ENCODE data around the gene KRTAP5-3. TPM values are rescaled to one million over a fixed set of nuclear protein-coding genes. Genes with fewer than 3 reads are reported as not detected.

The KRTAP5-3 gene
- total and polyA plus RNA-seq, 2 of the 13 experiments (the other 11 are each of a cell fraction or from before 2014, with no cell fraction given): not detected

DNA sequence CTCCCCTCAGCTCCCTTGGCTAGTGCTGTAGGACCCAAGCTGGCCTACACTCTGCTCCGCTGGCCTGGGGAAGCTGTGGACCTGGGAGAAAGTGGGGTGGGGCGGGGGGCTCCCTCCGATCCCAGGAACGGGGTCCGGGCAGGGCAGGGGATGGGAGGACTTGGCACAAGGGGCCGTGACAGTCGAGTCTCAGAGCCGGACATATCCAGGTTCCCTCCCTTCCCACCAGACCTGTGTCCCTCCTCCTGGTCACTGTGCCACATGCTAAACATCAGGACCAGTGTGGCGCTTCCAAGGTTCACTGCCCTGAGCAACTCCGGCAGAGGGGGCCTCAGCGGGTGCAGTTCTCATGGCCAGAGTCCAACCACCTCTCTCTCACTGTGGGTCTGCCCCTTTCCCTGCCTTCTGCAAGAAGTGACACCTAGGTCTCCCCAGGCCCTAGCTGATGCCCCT lies 38.2 kb downstream of the KRTAP5-3 start (continued):
- TF ChIP-seq ZNF777 (CRISPR knock-in tag; IDR thresholded peaks at IDR 0.05) (0 out of 2 replicates have a peak, but pooled peaks have one; percentile 42), THAP11 (CRISPR knock-in tag; IDR thresholded peaks at IDR 0.05) (0 out of 2 replicates have a peak, but pooled peaks have one; percentile 28), AKAP8 (CRISPR knock-in tag; IDR thresholded peaks at IDR 0.05) (0 out of 2 replicates have a peak, but pooled peaks have one; percentile 31)
- TF ChIP-seq, protein P1, sequence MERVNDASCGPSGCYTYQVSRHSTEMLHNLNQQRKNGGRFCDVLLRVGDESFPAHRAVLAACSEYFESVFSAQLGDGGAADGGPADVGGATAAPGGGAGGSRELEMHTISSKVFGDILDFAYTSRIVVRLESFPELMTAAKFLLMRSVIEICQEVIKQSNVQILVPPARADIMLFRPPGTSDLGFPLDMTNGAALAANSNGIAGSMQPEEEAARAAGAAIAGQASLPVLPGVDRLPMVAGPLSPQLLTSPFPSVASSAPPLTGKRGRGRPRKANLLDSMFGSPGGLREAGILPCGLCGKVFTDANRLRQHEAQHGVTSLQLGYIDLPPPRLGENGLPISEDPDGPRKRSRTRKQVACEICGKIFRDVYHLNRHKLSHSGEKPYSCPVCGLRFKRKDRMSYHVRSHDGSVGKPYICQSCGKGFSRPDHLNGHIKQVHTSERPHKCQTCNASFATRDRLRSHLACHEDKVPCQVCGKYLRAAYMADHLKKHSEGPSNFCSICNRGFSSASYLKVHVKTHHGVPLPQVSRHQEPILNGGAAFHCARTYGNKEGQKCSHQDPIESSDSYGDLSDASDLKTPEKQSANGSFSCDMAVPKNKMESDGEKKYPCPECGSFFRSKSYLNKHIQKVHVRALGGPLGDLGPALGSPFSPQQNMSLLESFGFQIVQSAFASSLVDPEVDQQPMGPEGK (CRISPR knock-in tag; IDR thresholded peaks at IDR 0.05): peak; percentile 60

DNA sequence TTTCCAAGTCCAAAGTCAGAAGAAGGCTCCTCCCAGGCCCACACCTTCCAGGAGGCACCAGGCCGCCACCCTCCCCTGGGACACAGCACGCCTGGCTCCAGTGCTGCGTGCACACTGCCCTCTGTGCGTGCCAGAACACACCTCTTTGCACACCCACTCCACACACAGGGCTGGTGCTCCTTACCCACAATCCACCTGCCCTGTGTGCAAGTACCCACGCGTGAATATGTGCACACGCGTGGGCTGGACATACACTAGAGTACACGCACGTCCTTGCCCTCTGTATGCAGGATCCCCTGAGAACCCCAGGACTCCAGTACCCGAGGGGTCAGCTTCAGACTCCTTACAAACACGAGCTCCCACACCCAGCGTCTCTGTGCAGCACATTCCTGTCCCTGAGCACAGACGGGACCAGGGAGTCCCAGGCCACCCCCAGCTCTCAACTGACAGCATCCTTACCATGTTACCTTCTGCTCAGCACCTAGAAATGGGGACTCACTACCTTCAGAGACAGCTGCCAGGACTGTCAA lies 38.9 kb downstream of the KRTAP5-3 start:
- no peak for FAIRE-seq
- no peak for DNase-seq (ENCODE audit: low spot score)
- peaks cover 35% of the 10 kb centered on the region; the same call in 1 of the 2 replicates for H4K20me1 ChIP-seq (ENCODE audit: insufficient read depth, low read length)
- no TSS peak for BruUV-seq (replicated peaks)
- no peaks in the 10 kb centered on the region for H3K9me3 ChIP-seq (ENCODE audit: low read length)
- in situ Hi-C loops (cut with HindIII; ENCODE audit: extremely low pct_ligation_motif_present, low pct_unique_long_range_greater_than_20kb): no loop called here
- no peak for ATAC-seq
- H3K79me2 ChIP-seq (ENCODE audit: insufficient read depth, low read length): no peaks in the 10 kb centered on the region
- no peak overlapping the region for H3K9ac ChIP-seq (ENCODE audit: insufficient read depth, low read depth, low read length)
- H3K4me3 ChIP-seq (replicated peaks in 1 of 3; ENCODE audit: insufficient read depth in 1 of 3, low read depth in 2 of 3, low read length in 3 of 3): no peak overlapping the region
- no peak overlapping the region for H3K4me2 ChIP-seq (ENCODE audit: low read depth, low read length)
- H3K27me3 ChIP-seq (ENCODE audit: control insufficient read depth in 1 of 2, insufficient read depth in 2 of 2, low read length in 2 of 2): peaks cover 1 to 17% of the 10 kb centered on the region in 2 experiments; a peak in 3 of 5 replicates
- no peaks in the 10 kb centered on the region for H3K36me3 ChIP-seq (replicated peaks in 1 of 2; ENCODE audit: control insufficient read depth in 1 of 2, insufficient read depth in 2 of 2, low read length in 2 of 2)
- H2AFZ ChIP-seq (ENCODE audit: low read length): no peak overlapping the region
- CTCF ChIA-PET (ENCODE audit: low intra/inter-chr PET ratio, low total read pairs): no interaction called here
- H3K27ac ChIP-seq (ENCODE audit: extremely low read length, insufficient read depth, low read length): no peak overlapping the region
- intact Hi-C loops (cut with micrococcal nuclease; ENCODE audit: unreplicated experiment): no loop called here
- peaks cover 46% of the 10 kb centered on the region for H3K4me1 ChIP-seq (ENCODE audit: insufficient read depth, low read length)
- 90% methylated on average over 14 of the region's 14 CpGs for WGBS (ENCODE audit: low lambda C conversion rate)
- POLR2A ChIA-PET: no interaction called here
- TF ChIP-seq SNAI1 (CRISPR knock-in tag; IDR thresholded peaks at IDR 0.05; ENCODE audit: borderline replicate concordance) (no peak), ZNF558 (CRISPR knock-in tag; IDR thresholded peaks at IDR 0.05; ENCODE audit: borderline replicate concordance) (no peak), ZFAT (CRISPR knock-in tag; conservative IDR thresholded peaks at IDR 0.05) (no peak), WIZ (CRISPR knock-in tag; IDR thresholded peaks at IDR 0.05) (no peak), TBP (CRISPR knock-in tag; IDR thresholded peaks at IDR 0.05) (no peak), BRD4 (CRISPR knock-in tag; IDR thresholded peaks at IDR 0.05) (no peak), ZNF878 (CRISPR knock-in tag; IDR thresholded peaks at IDR 0.05) (no peak), ZNF557 (CRISPR knock-in tag; IDR thresholded peaks at IDR 0.05) (no peak), GFI1 (CRISPR knock-in tag; IDR thresholded peaks at IDR 0.05; ENCODE audit: borderline replicate concordance) (no peak), SMARCC2 (IDR thresholded peaks at IDR 0.05) (no peak), ZNF326 (CRISPR knock-in tag; IDR thresholded peaks at IDR 0.05; ENCODE audit: borderline replicate concordance) (no peak), FOSL1 (CRISPR knock-in tag; IDR thresholded peaks at IDR 0.05; ENCODE audit: borderline replicate concordance) (no peak)
- TF ChIP-seq, protein P2, sequence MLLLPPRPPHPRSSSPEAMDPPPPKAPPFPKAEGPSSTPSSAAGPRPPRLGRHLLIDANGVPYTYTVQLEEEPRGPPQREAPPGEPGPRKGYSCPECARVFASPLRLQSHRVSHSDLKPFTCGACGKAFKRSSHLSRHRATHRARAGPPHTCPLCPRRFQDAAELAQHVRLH (CRISPR knock-in tag; IDR thresholded peaks at IDR 0.05; ENCODE audit: borderline replicate concordance, low read depth): no peak
- TF ChIP-seq, protein P3, sequence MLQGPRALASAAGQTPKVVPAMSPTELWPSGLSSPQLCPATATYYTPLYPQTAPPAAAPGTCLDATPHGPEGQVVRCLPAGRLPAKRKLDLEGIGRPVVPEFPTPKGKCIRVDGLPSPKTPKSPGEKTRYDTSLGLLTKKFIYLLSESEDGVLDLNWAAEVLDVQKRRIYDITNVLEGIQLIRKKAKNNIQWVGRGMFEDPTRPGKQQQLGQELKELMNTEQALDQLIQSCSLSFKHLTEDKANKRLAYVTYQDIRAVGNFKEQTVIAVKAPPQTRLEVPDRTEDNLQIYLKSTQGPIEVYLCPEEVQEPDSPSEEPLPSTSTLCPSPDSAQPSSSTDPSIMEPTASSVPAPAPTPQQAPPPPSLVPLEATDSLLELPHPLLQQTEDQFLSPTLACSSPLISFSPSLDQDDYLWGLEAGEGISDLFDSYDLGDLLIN (CRISPR knock-in tag; IDR thresholded peaks at IDR 0.05; ENCODE audit: borderline replicate concordance): no peak
- TF ChIP-seq, protein P4, sequence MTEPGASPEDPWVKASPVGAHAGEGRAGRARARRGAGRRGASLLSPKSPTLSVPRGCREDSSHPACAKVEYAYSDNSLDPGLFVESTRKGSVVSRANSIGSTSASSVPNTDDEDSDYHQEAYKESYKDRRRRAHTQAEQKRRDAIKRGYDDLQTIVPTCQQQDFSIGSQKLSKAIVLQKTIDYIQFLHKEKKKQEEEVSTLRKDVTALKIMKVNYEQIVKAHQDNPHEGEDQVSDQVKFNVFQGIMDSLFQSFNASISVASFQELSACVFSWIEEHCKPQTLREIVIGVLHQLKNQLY (CRISPR knock-in tag; IDR thresholded peaks at IDR 0.05): no peak
- TF ChIP-seq, protein P5, sequence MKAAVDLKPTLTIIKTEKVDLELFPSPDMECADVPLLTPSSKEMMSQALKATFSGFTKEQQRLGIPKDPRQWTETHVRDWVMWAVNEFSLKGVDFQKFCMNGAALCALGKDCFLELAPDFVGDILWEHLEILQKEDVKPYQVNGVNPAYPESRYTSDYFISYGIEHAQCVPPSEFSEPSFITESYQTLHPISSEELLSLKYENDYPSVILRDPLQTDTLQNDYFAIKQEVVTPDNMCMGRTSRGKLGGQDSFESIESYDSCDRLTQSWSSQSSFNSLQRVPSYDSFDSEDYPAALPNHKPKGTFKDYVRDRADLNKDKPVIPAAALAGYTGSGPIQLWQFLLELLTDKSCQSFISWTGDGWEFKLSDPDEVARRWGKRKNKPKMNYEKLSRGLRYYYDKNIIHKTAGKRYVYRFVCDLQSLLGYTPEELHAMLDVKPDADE (CRISPR knock-in tag; IDR thresholded peaks at IDR 0.05): no peak
